ENCODE data around the gene MCM6.
A peak's percentile ranks its signal among the peaks of the same experiment; 100 is the strongest.
"Not testable (repeated sequence)": the region's sequence is repeated elsewhere in the genome, so short reads cannot be mapped to it uniquely, and the experiment has no call there.

The MCM6 gene

GRCh38 chr2:135890835-135891234, 14.6 kb upstream of the MCM6 start:
- no peak for TF ChIP-seq CTCF (IDR thresholded peaks at IDR 0.05; ENCODE audit: insufficient read depth, low read depth, low read length, missing control alignments)
- no peak for DNase-seq (ENCODE audit: low read depth)
- H3K4me3 ChIP-seq (ENCODE audit: low read depth, low read length), result no peak overlapping the region

GRCh38 chr2:135890149-135890548, 13.9 kb upstream of the MCM6 start:
- H3K4me3 ChIP-seq (ENCODE audit: low read depth, low read length), result no peak overlapping the region
- TF ChIP-seq CTCF (IDR thresholded peaks at IDR 0.05; ENCODE audit: insufficient read depth, low read depth, low read length, missing control alignments), result no peak
- DNase-seq (ENCODE audit: low read depth), result no peak

GRCh38 chr2:135888587-135888986, 12.3 kb upstream of the MCM6 start:
- DNase-seq (ENCODE audit: low read depth); H3K4me3 ChIP-seq (ENCODE audit: low read depth, low read length): not testable (repeated sequence)

- DNase-seq (ENCODE audit: low read depth), result no peak
- TF ChIP-seq CTCF (IDR thresholded peaks at IDR 0.05; ENCODE audit: insufficient read depth, low read depth, low read length, missing control alignments), result no peak
- H3K4me3 ChIP-seq (ENCODE audit: low read depth, low read length), result no peak overlapping the region
These were observed 9.5 kb upstream of the MCM6 start for GRCh38 chr2:135885709-135886108.

GRCh38 chr2:135882415-135882814, 6.2 kb upstream of the MCM6 start:
- no peak for DNase-seq (ENCODE audit: low read depth)
- H3K4me3 ChIP-seq (ENCODE audit: low read depth, low read length), result no peak overlapping the region
- no peak for TF ChIP-seq CTCF (IDR thresholded peaks at IDR 0.05; ENCODE audit: insufficient read depth, low read depth, low read length, missing control alignments)

- peak overlapping the region; percentile 59 for H3K4me3 ChIP-seq (ENCODE audit: low read depth, low read length)
- not testable (repeated sequence) for DNase-seq (ENCODE audit: low read depth)
These were observed 527 bp upstream of the MCM6 start for GRCh38 chr2:135876770-135877169.

GRCh38 chr2:135875491-135876065, 665 bp downstream of the MCM6 start:
- peak; percentile 77 for DNase-seq (ENCODE audit: low read depth)
- peak overlapping the region; percentile 64 for H3K4me3 ChIP-seq (ENCODE audit: low read depth, low read length)
- TF ChIP-seq CTCF (IDR thresholded peaks at IDR 0.05; ENCODE audit: insufficient read depth, low read depth, low read length, missing control alignments), result no peak

GRCh38 chr2:135874777-135875365, 1.4 kb downstream of the MCM6 start:
- no peak for TF ChIP-seq CTCF (IDR thresholded peaks at IDR 0.05; ENCODE audit: insufficient read depth, low read depth, low read length, missing control alignments)
- peak; percentile 13 for DNase-seq (ENCODE audit: low read depth)
- H3K4me3 ChIP-seq (ENCODE audit: low read depth, low read length), result peak overlapping the region; percentile 64
